Neural progenitor cell (in vitro differentiated cells): Measurements from ENCODE around the gene ANKRD18B.

ENCODE experiments used
- CTCF ChIP-seq: fragments of 200-600 bp; sonication (generic); IDR thresholded peaks from 2 replicates; pipeline ENCODE4 v1.5.1; 2017; ENCODE audit warnings: antibody characterized with exemption, mild to moderate bottlenecking
- EZH2 ChIP-seq: fragments of 200-600 bp; sonication (generic); IDR thresholded peaks from 2 replicates; pipeline ENCODE4 v1.6.1; 2017; ENCODE audit warnings: antibody characterized with exemption, mild to moderate bottlenecking, moderate library complexity

- TF ChIP-seq EZH2 (no peak), CTCF (peak; percentile 29)
These were observed 25.7 kb upstream of the ANKRD18B start for GRCh38 chr9:33498387-33498786.
